GM21619 (cell line): Measurements from ENCODE around the gene PRG3.
"Not testable (repeated sequence)": the region's sequence is repeated elsewhere in the genome, so short reads cannot be mapped to it uniquely, and the experiment has no call there.

Experiments
- ATAC-seq: cut with Tn5 transposase; IDR thresholded peaks from one replicate; pipeline ENCODE4 v1.9.1; 2021; ENCODE audit not compliant: unreplicated experiment

Gene PRG3

DNA sequence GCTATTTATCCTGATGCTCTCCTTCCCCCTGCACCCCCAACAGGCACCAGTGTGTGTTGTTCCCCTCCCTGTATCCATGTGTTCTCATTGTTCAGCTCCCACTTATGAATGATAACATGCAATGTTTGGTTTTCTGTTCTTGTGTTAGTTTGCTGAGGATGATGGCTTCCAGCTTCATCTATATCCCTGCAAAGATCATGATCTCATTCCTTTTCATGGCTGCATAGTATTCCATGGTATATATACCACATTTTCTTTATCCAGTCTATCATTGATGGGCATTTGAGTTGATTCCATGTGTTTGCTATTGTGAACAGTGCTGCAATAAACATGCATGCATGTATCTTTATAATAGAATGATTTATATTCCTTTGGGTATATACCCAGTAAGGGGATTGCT is 19.5 kb downstream of the PRG3 start:
- ATAC-seq, result not testable (repeated sequence)

DNA sequence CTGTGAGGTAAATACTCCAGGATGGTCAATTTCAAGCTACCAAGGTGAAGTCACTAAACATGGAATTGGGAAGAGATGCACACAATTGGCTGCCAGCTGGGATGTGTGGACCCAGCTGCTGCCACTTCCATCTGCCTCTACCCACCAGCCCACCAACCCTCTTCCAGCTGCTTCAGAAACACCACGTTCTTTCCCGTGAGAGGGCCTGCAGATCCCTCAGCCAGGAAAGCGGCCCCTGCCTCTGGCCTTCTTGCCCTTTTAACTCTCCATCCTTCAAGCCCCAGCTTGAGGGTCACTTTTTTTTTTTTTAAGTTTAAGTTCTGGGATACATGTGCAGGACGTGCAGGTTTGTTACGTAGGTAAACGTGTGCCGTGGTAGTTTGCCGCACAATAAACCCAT is 20.0 kb downstream of the PRG3 start:
- no peak for ATAC-seq

DNA sequence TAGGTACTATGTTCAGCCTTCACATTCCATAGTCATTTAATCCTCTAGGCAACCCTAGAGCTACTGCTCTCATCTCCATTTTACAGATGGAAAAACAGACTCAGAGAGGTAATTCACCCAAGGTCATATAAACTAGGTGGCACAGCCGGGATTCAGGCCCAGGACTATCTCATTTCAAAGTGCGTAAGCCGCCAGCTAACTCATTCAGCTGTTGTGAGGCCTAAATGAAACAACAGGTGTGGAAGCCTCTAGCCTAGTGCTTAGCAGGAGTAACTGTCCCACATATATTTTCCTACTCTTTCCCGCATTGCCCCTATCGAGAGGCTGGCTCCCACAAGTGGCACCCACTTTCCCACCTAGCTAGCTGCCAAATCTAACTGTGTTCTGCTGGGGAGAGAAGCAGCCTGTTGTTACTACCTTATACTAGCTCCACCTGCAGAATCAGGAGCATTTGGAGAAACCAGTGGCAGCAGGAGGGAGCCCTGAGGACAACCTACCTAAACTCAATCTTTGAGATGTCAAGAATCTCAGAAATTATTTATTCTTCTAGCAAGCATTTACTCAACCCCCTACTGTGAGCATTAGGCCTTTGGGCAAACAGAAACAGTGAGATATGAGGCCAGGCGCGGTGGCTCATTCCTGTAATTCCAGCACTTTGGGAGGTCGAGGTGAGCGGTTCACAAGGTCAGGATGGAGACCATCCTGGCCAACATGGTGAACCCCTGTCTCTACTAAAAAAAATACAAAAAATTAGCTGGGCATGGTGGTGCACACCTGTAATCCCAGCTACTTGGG is 20.9 kb downstream of the PRG3 start:
- ATAC-seq, result no peak

DNA sequence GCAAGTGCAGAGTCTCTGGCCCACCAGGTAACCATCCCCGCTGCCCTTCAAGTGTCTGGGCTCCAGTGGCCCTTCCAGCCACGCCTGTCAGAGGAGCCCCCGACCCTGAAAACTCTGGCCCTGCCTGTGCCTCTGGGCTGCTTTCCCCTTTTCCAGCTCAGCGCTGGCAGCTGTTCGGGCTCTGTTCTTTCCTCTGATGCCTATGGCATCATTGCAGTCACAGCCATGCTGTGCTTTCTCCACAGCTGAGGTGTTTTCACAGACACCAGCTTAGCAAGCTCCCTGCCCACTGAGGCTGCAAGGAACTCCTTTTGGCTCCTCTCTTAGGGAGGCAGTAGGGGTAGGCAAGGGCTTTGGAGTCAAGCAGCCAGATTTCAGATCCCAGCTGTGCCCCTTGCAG is 21.6 kb downstream of the PRG3 start:
- ATAC-seq, result no peak

DNA sequence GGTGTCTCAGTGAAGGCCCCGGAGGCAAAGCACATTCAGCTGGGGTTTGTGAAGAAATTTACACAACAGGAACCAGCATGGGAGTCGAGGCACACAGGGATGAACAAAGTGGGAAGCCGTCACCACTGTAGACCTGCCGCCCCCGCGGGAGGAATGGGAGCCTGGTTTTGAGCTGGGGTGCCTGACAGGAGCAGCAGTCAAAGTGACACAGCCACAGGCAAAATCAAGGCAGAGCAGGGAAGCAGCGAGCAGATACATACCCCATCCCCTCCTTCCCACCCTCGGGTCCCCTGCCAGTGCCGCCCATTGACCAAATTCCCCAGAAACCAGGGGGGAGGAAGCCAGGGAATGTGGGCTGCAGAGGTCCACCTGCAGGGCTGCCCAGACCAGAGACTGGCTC is 22.0 kb downstream of the PRG3 start:
- no peak for ATAC-seq

DNA sequence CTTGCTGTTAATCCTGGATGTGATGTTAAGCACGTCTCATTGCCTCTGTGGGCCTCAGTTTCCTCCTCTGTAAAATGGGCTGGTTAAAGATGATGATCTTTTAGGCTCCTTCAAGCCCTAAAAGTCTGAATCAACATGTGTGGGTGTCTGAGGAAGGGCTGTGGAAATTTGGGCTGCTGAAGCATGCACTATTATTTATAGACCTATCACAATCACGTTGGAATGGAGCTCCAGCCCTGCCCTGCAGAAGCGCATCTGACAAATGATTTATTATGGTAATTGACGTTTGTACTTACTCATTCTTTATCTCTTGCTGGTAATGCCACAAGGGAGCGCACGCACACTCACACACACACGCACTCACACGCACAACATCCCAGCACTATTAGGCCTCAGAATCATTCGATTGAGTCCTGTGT is 22.4 kb downstream of the PRG3 start:
- ATAC-seq, result no peak

DNA sequence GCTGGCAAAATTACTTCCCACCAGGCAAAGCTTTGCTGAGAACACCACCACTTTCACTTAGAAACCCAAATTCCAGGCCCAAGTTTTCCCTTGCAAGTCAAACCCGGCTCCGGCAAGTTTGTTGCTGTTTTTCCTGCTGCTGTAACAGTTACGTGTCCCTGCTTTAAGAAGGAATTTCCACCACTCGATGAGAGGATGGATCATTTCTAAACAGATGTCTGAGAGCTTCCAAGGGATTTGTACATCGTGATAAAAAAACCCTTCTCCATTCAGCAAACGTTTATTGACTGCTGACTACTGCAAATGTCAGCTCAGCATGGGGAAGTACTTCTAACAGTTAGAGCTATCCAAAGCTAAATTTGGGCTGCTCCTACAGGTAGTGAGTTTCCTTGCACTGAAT is 23.1 kb downstream of the PRG3 start:
- ATAC-seq, result no peak

DNA sequence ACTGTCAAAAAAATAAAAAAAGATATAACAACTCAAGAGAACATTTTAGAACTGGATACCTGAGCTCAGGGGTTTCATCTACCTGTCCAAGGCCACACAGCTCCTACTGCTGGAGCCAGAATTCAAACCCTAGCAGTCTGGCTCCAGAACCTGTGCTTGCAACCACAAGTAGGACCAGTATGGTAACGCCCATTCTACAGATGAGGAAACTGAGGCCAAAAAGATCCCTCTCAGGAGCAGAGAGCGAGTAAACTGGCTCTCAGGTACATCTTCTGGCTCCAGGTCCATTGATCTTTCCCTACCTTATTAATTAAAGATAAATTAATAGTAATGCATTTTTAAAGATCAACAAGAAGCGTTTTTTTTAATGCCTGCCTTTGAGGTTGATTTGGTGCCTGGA is 23.6 kb downstream of the PRG3 start:
- no peak for ATAC-seq

DNA sequence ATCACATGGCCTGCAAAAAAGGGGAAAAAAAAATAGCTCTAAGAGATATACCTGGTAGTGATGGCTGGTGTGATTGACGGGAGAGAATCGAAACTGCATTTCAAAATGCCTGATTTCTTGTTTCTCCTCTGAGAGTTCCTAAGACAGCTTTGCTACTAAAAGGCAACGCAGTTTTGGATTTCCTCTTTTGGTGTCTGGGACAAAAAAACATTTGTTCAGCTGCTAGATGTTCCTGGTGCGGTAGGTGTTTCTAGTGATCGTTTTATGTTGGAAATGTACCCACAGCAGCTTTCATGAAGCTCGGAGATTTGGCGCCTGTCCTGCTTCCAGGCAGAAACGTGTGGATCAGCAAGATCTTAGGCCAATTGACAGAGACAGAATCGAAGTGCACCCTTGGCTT is 24.7 kb downstream of the PRG3 start:
- ATAC-seq, result no peak

DNA sequence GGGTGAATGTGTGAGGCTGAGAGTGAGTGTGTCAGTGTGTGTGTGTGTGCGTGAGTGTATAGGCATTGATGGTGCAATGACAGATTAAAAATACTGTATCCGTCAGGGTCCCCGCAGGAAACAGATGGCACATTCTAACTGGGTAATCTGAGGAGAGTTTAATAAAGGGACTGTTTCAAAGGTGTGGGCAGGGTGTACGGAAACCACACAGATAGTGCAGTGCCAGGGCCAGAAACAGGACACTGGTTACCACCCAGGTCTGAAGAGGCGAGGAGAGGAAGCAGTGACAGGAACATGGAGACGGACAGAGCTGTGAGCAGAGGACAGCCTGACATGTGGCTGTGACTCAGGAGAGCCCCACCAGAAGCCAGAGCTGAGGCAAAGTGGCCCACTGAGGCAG is 26.3 kb downstream of the PRG3 start:
- ATAC-seq, result no peak

DNA sequence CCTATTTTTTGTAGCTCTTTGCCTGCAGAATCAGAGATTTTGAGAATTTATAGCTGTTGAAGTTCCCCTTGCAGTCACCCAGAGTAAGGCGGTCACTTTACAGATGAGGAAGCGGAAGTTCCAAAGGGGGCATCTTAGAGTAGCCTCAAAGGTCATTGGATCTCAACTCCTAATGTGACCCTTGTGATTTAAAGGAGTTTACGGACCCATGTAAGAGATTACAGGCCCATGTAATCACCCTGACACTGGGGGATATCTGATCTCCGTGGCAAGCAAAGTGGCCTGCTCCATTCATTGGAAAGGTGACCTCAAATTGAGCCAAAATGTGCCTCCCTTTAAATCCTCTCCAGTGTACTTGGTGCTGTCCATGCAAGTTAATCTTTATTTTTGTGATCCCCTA is 27.1 kb downstream of the PRG3 start:
- ATAC-seq, result no peak

DNA sequence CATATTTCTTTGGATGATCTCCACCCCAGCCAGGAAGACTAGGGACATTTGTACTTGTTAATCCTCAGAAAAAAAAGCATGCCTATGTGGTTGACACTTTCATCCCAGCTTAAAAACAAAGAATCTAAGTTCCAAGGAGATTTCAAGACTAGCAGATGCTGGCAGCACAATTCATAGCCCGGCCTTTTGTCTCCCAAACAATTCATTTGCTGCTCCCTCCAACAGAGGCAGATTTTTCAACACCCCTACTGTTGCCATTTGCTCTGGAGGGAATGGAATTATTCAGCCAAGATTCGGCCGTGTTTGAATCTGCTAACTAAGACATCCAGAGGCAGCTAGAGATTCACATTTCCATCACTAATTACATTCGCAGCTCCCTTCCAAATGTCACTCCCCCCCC is 27.5 kb downstream of the PRG3 start:
- no peak for ATAC-seq

DNA sequence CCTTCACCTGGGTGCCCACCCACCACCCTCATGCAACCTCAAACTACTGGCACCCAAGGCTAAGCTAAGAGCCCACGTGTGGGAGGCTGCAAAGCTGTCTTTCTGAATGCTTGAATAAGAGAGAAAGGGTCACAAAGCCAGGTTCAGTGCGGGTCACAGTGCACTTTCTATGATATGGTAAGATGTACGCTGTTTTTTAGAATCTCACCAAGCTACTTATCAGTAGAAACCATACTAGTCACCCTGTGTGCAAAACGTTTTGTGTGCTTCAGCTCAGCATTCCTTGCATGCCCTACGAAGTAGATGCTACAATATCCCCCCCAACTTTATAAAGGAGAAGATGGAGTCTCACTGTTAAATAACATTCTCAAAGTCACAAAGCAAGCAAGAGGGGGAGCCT is 27.9 kb downstream of the PRG3 start:
- no peak for ATAC-seq

DNA sequence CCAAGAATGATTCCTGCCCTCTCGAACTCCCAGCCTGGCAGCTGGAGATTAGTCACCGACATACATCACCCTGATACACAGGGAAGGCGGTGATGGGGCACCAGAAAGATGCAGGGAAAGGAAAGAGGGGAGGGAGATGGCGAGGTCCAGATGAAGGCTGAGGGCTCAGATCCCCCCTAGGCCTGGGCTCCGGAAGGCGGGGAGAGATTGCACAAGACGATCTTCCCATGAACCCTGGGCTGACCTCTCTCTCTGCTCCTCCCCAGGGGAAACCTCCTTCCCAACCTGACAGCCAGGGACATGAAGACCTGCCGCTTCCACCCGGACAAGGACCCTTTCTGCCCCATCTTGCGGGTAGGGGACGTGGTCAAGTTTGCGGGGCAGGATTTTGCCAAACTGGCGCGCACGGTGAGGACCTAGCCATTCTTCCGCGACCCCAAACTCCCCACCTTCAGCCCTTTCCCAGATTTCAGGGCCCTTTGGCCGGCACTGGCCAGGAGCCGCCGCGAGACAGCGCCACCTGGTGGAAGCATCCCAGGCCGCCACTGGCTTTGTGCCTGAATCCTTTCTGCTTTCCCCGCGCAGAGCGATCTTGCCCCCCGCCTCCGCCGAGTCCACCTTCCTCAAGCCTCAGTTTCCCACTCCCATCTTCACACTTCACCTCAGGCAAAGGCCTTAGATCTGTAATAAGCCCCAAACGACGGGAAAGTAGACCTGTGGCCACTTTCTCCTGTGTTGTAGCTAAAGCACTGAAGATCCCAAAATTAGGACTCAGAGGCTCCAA is 31.3 kb downstream of the PRG3 start:
- no peak for ATAC-seq

DNA sequence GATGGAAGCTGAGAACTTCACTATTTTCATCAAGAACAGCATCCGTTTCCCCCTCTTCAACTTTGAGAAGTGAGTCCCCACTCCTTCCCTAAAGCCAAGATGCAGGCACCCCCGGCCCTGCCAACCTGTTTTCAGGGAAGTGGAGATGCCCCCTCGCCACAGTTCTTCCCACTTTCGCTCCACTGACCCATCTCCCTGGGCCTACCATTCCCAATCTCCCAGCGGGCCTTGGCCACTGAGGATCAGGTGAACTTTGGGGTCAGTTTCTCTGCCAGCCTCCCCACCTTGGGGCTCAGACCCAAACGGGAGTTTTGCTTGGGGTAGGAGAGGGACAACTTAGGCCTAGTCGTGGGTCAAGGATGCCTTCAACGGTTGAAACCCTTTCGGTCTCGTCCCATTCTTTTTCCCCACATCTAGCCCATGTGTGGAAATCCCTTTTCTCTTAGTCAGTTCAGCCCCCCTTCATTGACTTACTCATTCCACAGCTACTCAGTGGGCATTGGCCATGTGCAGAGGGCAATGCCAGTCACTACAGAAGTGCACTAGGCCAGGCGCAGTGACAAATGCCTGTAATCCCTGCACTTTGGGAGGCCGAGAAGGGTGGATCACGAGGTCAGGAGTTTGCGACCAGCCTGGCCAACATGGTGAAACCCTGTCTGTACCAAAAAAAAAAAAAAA is 32.2 kb downstream of the PRG3 start:
- ATAC-seq, result no peak

DNA sequence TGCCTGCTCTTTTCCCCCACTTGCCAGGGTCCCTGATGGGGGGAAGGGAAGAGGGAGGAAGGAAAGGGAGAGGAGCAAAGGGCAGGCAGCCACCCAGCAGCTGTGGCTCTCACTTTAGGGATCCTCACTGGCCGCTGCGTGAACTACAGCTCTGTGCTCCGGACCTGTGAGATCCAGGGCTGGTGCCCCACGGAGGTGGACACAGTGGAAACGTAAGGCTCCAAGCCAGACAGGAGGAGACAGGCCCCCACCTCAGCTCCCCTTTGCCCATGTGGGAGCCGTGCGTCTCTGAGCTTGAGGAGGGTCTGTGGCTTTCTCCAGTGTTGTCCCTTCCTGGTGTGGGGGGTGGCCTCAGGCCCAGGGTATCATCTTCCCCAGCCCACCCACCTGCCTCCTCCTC is 32.9 kb downstream of the PRG3 start:
- ATAC-seq, result no peak

DNA sequence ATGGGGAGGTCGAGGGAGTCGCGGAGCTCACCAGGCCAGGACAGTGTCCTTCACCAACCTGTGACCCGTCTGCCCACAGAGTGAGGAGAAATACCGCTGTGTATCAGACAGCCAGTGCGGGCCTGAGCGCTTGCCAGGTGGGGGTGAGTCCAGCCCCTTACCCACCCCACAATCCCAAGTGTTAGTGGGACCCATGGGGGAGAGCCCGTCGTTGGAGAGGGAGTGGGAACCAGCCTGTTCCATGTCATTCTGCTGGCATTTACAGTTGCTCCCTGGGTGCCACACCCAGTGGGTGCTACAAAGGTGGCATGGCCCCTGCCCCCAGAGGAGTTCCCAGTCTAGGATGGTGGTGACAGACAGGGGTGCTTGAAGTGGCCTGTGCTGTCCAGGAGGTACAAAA is 33.6 kb downstream of the PRG3 start:
- no peak for ATAC-seq

DNA sequence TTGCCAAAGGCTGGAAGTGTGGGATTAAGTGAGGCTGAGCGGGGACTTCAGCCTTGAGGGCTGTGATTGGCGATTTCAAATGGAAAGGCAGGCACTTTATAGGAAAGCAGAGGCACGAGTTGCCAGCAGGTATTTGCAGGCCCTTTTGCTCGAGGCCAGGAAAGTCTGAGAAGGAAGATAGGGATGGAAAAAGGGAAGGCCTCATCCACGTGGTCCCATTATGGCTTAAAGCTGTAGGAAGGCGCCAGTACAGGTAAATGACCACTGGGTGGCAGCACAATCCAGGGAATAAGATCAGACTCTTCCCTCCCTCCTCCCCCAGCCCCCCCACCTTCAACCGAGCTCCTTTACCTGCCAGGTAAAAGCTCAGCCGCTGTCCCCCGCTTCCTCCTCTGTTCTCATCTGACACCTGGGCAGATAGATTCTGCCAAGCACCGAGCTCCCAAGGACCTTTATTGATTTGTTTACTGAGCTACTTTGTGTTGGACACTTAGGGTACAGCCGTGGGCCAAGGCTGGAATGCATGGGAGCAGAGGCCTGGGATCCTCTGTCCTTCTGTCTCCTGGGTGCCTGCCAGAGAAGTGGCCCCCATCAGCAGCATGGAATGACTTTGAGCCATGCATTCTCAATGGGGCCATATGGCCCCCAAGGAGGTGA is 35.3 kb downstream of the PRG3 start:
- no peak for ATAC-seq

DNA sequence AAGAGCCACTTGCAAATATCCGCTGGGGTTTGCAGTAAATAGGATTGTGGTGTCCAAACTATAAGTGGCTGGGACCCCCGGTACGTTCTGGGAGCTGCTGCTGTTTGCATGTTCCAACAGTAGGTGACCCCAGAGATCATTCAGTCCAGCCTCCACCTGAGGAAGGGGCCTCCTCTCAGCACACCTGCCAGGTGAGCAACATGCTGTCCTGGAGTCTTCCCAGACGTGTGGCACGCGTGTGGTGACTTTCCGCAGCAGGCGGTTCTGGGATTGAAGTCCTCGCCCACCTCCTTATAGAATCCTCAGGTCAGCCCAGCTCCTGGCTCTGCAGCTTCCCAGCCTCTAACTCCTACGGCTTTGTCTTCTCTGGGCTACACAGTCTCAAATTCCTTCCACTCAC is 36.1 kb downstream of the PRG3 start:
- ATAC-seq, result no peak

DNA sequence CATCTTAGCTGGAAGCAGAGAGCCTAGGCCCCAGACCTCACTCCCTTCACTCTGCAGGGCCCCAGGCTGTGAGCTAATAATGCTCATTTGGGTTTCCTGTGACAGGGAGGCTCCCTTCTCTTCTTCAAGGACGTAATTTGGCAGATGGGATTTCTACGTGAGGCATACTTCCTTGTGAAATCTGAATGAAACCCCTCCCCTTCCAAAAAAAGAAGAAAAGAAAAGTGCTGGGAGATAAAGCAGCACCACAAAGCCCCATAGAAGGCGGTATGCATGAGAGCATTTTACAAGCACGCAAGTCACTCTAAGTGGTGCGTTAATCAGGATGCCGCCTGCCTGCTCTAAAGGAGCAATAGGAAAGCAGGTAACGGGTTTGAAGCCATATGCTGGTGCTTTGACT is 37.1 kb downstream of the PRG3 start:
- ATAC-seq, result no peak

DNA sequence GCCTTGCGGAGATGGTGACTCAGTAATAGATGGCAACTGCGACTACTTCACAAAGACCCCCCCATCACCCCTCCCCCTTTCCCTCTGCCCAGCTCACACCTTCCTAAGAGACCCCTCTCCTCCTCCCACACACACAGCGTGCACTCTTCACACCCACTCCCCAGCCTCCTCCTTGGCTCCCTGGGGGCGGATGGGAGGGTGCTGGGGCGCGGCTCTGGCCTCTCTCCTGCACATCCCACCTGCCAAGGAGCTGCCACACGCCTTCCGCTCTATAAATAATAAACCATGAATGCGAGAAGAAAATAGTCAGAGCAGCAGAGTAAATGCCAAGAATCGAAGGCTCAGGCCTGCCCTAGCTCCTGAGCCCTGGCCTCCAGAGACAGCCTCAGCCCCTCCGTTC is 38.2 kb downstream of the PRG3 start:
- no peak for ATAC-seq
